Neural cell (in vitro differentiated cells): ENCODE results near the gene PRKCE. TPM values are rescaled to one million over a fixed set of nuclear protein-coding genes. Genes with fewer than 3 reads are reported as not detected.

Experiments used
- H2AFZ ChIP-seq: fragments of 200-600, 300-800 bp; sonication (generic), shearing (Covaris generic); 2 replicates; pipeline ENCODE4 v1.6.0; 2014; ENCODE audit warnings: low read depth, mild to moderate bottlenecking, antibody characterized with exemption, low read length, moderate library complexity
- H3F3A ChIP-seq: fragments of 200-600 bp; shearing (Covaris generic); 2 replicates; pipeline ENCODE4 v1.6.1; 2016; ENCODE audit warnings: mild to moderate bottlenecking, moderate library complexity, mixed read lengths, antibody characterized with exemption, low read length; ENCODE audit not compliant: insufficient read depth, poor library complexity, severe bottlenecking
- H3K27ac ChIP-seq: fragments of 200-600, 300-800 bp; sonication (generic), shearing (Covaris generic); 2 replicates; pipeline ENCODE4 v1.5.1; 2014; ENCODE audit warnings: mild to moderate bottlenecking, low read length, moderate library complexity
- H3K27me3 ChIP-seq: fragments of 300-800, 200-600 bp; sonication (generic), shearing (Covaris generic); 2 replicates; pipeline ENCODE4 v1.6.0; 2014; ENCODE audit warnings: mild to moderate bottlenecking, low read depth, low read length, moderate library complexity; ENCODE audit not compliant: insufficient read depth
- H3K36me3 ChIP-seq: fragments of 300-800, 200-600 bp; sonication (generic), shearing (Covaris generic); 2 replicates; pipeline ENCODE4 v1.5.1; 2014; ENCODE audit warnings: mild to moderate bottlenecking, antibody characterized with exemption, low read length, moderate library complexity; ENCODE audit not compliant: insufficient read depth
- H3K4me2 ChIP-seq: fragments of 300-800, 200-600 bp; sonication (generic), shearing (Covaris generic); 2 replicates; pipeline ENCODE4 v1.6.0; 2014; ENCODE audit warnings: mild to moderate bottlenecking, low read length
- H3K4me3 ChIP-seq: fragments of 300-800, 200-600 bp; sonication (generic), shearing (Covaris generic); 2 replicates; pipeline ENCODE4 v1.5.1; 2014; ENCODE audit warnings: mild to moderate bottlenecking, low read length, moderate library complexity
- H3K79me2 ChIP-seq: fragments of 200-600 bp; shearing (Covaris generic); replicated peaks from 2 replicates; pipeline ENCODE4 v1.6.0; 2014; ENCODE audit warnings: mild to moderate bottlenecking, low read length, moderate library complexity; ENCODE audit not compliant: insufficient read depth
- H3K9ac ChIP-seq: fragments of 300-800, 200-600 bp; sonication (generic), shearing (Covaris generic); 2 replicates; pipeline ENCODE4 v1.6.1; 2016; ENCODE audit warnings: mild to moderate bottlenecking, low read length, mixed read lengths
- H3K9me2 ChIP-seq: fragments of 200-600 bp; shearing (Covaris generic); 2 replicates; pipeline ENCODE4 v1.6.1; 2016; ENCODE audit warnings: mild to moderate bottlenecking, low read length, mixed read lengths; ENCODE audit not compliant: insufficient read depth
- H3K9me3 ChIP-seq: fragments of 200-600, 300-800 bp; sonication (generic), shearing (Covaris generic); 2 replicates; pipeline ENCODE4 v1.6.1; 2016; ENCODE audit warnings: mild to moderate bottlenecking, mixed run types, low read length, moderate library complexity, mixed read lengths
- H4K20me1 ChIP-seq: fragments of 200-600 bp; shearing (Covaris generic); 2 replicates; pipeline ENCODE4 v1.6.1; 2016; ENCODE audit warnings: mild to moderate bottlenecking, mixed run types; ENCODE audit not compliant: insufficient read depth
- EP300 ChIP-seq: fragments of 450-650 bp; conservative IDR thresholded peaks from 2 replicates; pipeline ENCODE4 v1.6.1; 2014; ENCODE audit warnings: antibody characterized with exemption, mild to moderate bottlenecking, moderate library complexity; ENCODE audit not compliant: poor library complexity, severe bottlenecking
- EZH2 ChIP-seq: fragments of 200-600, 300-800 bp; shearing (Covaris generic), sonication (generic); IDR thresholded peaks from 2 replicates; pipeline ENCODE4 v1.6.1; 2014; ENCODE audit warnings: antibody characterized with exemption, low read length, borderline replicate concordance, mild to moderate bottlenecking; ENCODE audit not compliant: insufficient read depth, poor library complexity, severe bottlenecking
- MXI1 ChIP-seq: fragments of 450-650 bp; conservative IDR thresholded peaks from 2 replicates; pipeline ENCODE4 v1.6.1; 2014; ENCODE audit warnings: antibody characterized with exemption, mild to moderate bottlenecking; ENCODE audit not compliant: poor library complexity, severe bottlenecking
- POLR2AphosphoS5 ChIP-seq: IDR thresholded peaks from 2 replicates; pipeline ENCODE4 v1.6.1; 2012
- RAD21 ChIP-seq: fragments of 450-650 bp; conservative IDR thresholded peaks from 2 replicates; pipeline ENCODE4 v1.6.1; 2014; ENCODE audit warnings: antibody characterized with exemption, mild to moderate bottlenecking, moderate library complexity
- SMC3 ChIP-seq: fragments of 450-650 bp; conservative IDR thresholded peaks from 2 replicates; pipeline ENCODE4 v1.6.1; 2014; ENCODE audit warnings: antibody characterized with exemption, mild to moderate bottlenecking, moderate library complexity; ENCODE audit not compliant: poor library complexity
- TAF1 ChIP-seq: IDR thresholded peaks from 2 replicates; pipeline ENCODE4 v1.6.1; 2012; ENCODE audit warnings: low read depth
- polyA plus RNA-seq: library from polyadenylated mRNA; depleted of rRNA; stranded (reverse); fragments of >200 nt; gene quantifications from 2 replicates; pipeline ENCODE4 v1.2.3, GENCODE V29; 2014
- TF ChIP-seq, protein P1 (sequence below): fragments of 450-650 bp; IDR thresholded peaks from 2 replicates; pipeline ENCODE4 v1.5.1; 2014; ENCODE audit warnings: antibody characterized with exemption, mild to moderate bottlenecking, moderate library complexity; ENCODE audit not compliant: poor library complexity, severe bottlenecking
- TF ChIP-seq, protein P2 (sequence below): IDR thresholded peaks from 2 replicates; pipeline ENCODE4 v1.6.1; 2012; ENCODE audit warnings: borderline replicate concordance

Gene PRKCE
- polyA plus RNA-seq, 1 donor from 2014 or later = 5.4 TPM

GRCh38 chr2:45687964-45688363 is 36.5 kb downstream of the PRKCE start:
- no peak overlapping the region for H2AFZ ChIP-seq
- TF ChIP-seq, protein P1, sequence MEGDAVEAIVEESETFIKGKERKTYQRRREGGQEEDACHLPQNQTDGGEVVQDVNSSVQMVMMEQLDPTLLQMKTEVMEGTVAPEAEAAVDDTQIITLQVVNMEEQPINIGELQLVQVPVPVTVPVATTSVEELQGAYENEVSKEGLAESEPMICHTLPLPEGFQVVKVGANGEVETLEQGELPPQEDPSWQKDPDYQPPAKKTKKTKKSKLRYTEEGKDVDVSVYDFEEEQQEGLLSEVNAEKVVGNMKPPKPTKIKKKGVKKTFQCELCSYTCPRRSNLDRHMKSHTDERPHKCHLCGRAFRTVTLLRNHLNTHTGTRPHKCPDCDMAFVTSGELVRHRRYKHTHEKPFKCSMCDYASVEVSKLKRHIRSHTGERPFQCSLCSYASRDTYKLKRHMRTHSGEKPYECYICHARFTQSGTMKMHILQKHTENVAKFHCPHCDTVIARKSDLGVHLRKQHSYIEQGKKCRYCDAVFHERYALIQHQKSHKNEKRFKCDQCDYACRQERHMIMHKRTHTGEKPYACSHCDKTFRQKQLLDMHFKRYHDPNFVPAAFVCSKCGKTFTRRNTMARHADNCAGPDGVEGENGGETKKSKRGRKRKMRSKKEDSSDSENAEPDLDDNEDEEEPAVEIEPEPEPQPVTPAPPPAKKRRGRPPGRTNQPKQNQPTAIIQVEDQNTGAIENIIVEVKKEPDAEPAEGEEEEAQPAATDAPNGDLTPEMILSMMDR = no peak
- TF ChIP-seq EZH2 = no peak
- no peak for TF ChIP-seq TAF1
- TF ChIP-seq POLR2AphosphoS5 = no peak
- TF ChIP-seq RAD21 = no peak
- TF ChIP-seq SMC3 = no peak
- no peak for TF ChIP-seq MXI1
- TF ChIP-seq EP300 = no peak
- TF ChIP-seq, protein P2, sequence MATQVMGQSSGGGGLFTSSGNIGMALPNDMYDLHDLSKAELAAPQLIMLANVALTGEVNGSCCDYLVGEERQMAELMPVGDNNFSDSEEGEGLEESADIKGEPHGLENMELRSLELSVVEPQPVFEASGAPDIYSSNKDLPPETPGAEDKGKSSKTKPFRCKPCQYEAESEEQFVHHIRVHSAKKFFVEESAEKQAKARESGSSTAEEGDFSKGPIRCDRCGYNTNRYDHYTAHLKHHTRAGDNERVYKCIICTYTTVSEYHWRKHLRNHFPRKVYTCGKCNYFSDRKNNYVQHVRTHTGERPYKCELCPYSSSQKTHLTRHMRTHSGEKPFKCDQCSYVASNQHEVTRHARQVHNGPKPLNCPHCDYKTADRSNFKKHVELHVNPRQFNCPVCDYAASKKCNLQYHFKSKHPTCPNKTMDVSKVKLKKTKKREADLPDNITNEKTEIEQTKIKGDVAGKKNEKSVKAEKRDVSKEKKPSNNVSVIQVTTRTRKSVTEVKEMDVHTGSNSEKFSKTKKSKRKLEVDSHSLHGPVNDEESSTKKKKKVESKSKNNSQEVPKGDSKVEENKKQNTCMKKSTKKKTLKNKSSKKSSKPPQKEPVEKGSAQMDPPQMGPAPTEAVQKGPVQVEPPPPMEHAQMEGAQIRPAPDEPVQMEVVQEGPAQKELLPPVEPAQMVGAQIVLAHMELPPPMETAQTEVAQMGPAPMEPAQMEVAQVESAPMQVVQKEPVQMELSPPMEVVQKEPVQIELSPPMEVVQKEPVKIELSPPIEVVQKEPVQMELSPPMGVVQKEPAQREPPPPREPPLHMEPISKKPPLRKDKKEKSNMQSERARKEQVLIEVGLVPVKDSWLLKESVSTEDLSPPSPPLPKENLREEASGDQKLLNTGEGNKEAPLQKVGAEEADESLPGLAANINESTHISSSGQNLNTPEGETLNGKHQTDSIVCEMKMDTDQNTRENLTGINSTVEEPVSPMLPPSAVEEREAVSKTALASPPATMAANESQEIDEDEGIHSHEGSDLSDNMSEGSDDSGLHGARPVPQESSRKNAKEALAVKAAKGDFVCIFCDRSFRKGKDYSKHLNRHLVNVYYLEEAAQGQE = no peak
- H3K9me2 ChIP-seq = no peaks in the 10 kb centered on the region
- no peak overlapping the region for H3K4me2 ChIP-seq
- no peaks in the 10 kb centered on the region for H3K79me2 ChIP-seq
- H3K9ac ChIP-seq = no peak overlapping the region
- no peaks in the 10 kb centered on the region for H4K20me1 ChIP-seq
- no peaks in the 10 kb centered on the region for H3K9me3 ChIP-seq
- H3F3A ChIP-seq = no peaks in the 10 kb centered on the region
- H3K36me3 ChIP-seq = no peaks in the 10 kb centered on the region
- no peak overlapping the region for H3K4me3 ChIP-seq
- H3K27me3 ChIP-seq = no peaks in the 10 kb centered on the region
- no peak overlapping the region for H3K27ac ChIP-seq

GRCh38 chr2:45688479-45689298 is 37.2 kb downstream of the PRKCE start:
- Histone ChIP-seq H3K36me3 (no peaks in the 10 kb centered on the region), H3K27me3 (no peaks in the 10 kb centered on the region), H2AFZ (no peak overlapping the region), H3K4me2 (no peak overlapping the region), H3K9me2 (no peaks in the 10 kb centered on the region), H3F3A (no peaks in the 10 kb centered on the region), H3K27ac (no peak overlapping the region), H4K20me1 (no peaks in the 10 kb centered on the region), H3K9me3 (no peaks in the 10 kb centered on the region), H3K9ac (no peak overlapping the region), H3K79me2 (no peaks in the 10 kb centered on the region), H3K4me3 (no peak overlapping the region)
- TF ChIP-seq EP300 (no peak), SMC3 (no peak), TAF1 (no peak), POLR2AphosphoS5 (no peak), MXI1 (no peak), RAD21 (no peak), EZH2 (no peak)
- TF ChIP-seq, protein P1 = no peak
- TF ChIP-seq, protein P2 = no peak
